GM21737 (cell line): ENCODE results near the gene MICALL2.
A peak's percentile ranks its signal among the peaks of the same experiment; 100 is the strongest.

ENCODE experiments used
- ATAC-seq: cut with Tn5 transposase; IDR thresholded peaks from one replicate; pipeline ENCODE4 v1.9.1; 2021; ENCODE audit warnings: mild to moderate bottlenecking, moderate library complexity; ENCODE audit not compliant: unreplicated experiment

MICALL2 gene

GRCh38 chr7:1470901-1471300 lies 11.6 kb upstream of the MICALL2 start:
- ATAC-seq = no peak

- ATAC-seq = no peak
These were observed 9.5 kb upstream of the MICALL2 start for GRCh38 chr7:1468643-1469298.

- ATAC-seq = no peak
These were observed 8.9 kb upstream of the MICALL2 start for GRCh38 chr7:1468203-1468602.

GRCh38 chr7:1466524-1467271 lies 7.4 kb upstream of the MICALL2 start:
- ATAC-seq = no peak

GRCh38 chr7:1464694-1465093 lies 5.4 kb upstream of the MICALL2 start:
- no peak for ATAC-seq

GRCh38 chr7:1463676-1464223 lies 4.5 kb upstream of the MICALL2 start:
- no peak for ATAC-seq

GRCh38 chr7:1461646-1462375 lies 2.5 kb upstream of the MICALL2 start:
- no peak for ATAC-seq

- ATAC-seq = no peak
These were observed 1.8 kb upstream of the MICALL2 start for GRCh38 chr7:1460821-1461645.

GRCh38 chr7:1459920-1460820 lies 900 bp upstream of the MICALL2 start:
- ATAC-seq = no peak

- peak; percentile 93 for ATAC-seq
These were observed 232 bp upstream of the MICALL2 start for GRCh38 chr7:1459512-1459892.

GRCh38 chr7:1457949-1458682 lies 1.2 kb downstream of the MICALL2 start:
- no peak for ATAC-seq

- no peak for ATAC-seq
These were observed 2.0 kb downstream of the MICALL2 start for GRCh38 chr7:1457059-1457948.

GRCh38 chr7:1455955-1456354 lies 3.3 kb downstream of the MICALL2 start:
- ATAC-seq = no peak

- ATAC-seq = no peak
These were observed 3.9 kb downstream of the MICALL2 start for GRCh38 chr7:1455241-1455939.

- ATAC-seq = no peak
These were observed 4.7 kb downstream of the MICALL2 start for GRCh38 chr7:1454542-1454941.

- ATAC-seq = no peak
These were observed 7.1 kb downstream of the MICALL2 start for GRCh38 chr7:1452205-1452604.

GRCh38 chr7:1450987-1451386 lies 8.3 kb downstream of the MICALL2 start:
- no peak for ATAC-seq
